ENCODE data around the gene EHHADH. TPM values are rescaled to one million over a fixed set of nuclear protein-coding genes. Genes with fewer than 3 reads are reported as not detected.

Gene EHHADH
- total RNA-seq, 4 donors from 2014 or later, result 4.4 to 21.2 (median 7.6) TPM

GRCh38 chr3:185282696-185283373 lies 29.0 kb upstream of the EHHADH start:
- intact Hi-C loops (cut with DNase I; ENCODE audit: low total_unique reads), result no loop called here
- peak overlapping the region; percentile 39 for H3K4me3 ChIP-seq (ENCODE audit: low read depth, poor library complexity, severe bottlenecking)
- TF ChIP-seq CTCF (IDR thresholded peaks at IDR 0.05) (no peak), POLR2A (IDR thresholded peaks at IDR 0.05) (no peak)
- DNase-seq (ENCODE audit: low spot score in 2 of 2), result peak; percentile 92 to 99
- 2 to 3% methylated on average over 39 to 41 of the region's 41 CpGs for WGBS, 2 donors

GRCh38 chr3:185280572-185281365 lies 26.9 kb upstream of the EHHADH start:
- no peak for TF ChIP-seq CTCF (IDR thresholded peaks at IDR 0.05)
- TF ChIP-seq POLR2A (IDR thresholded peaks at IDR 0.05), result no peak
- DNase-seq (ENCODE audit: low spot score in 2 of 2), result no peak
- intact Hi-C loops (cut with DNase I; ENCODE audit: low total_unique reads), result no loop called here
- no peak overlapping the region for H3K4me3 ChIP-seq (ENCODE audit: low read depth, poor library complexity, severe bottlenecking)
- WGBS, 2 donors, result 46 to 47% methylated on average over 4 of the region's 4 CpGs

GRCh38 chr3:185279587-185280138 lies 25.8 kb upstream of the EHHADH start:
- TF ChIP-seq CTCF (IDR thresholded peaks at IDR 0.05), result no peak
- TF ChIP-seq POLR2A (IDR thresholded peaks at IDR 0.05), result no peak
- DNase-seq (ENCODE audit: low spot score in 2 of 2), result no peak
- 77 to 81% methylated on average over 7 of the region's 7 CpGs for WGBS, 2 donors
- H3K4me3 ChIP-seq (ENCODE audit: low read depth, poor library complexity, severe bottlenecking), result no peak overlapping the region
- intact Hi-C loops (cut with DNase I; ENCODE audit: low total_unique reads), result no loop called here

GRCh38 chr3:185276415-185276814 lies 22.6 kb upstream of the EHHADH start:
- H3K4me3 ChIP-seq (ENCODE audit: low read depth, poor library complexity, severe bottlenecking), result no peak overlapping the region
- intact Hi-C loops (cut with DNase I; ENCODE audit: low total_unique reads), result no loop called here
- 90% methylated on average over 4 of the region's 4 CpGs for WGBS, 2 donors
- TF ChIP-seq CTCF (IDR thresholded peaks at IDR 0.05) (no peak), POLR2A (IDR thresholded peaks at IDR 0.05) (no peak)
- DNase-seq (ENCODE audit: low spot score in 2 of 2), result no peak

GRCh38 chr3:185272033-185272432 lies 18.2 kb upstream of the EHHADH start:
- intact Hi-C loops (cut with DNase I; ENCODE audit: low total_unique reads), result no loop called here
- H3K4me3 ChIP-seq (ENCODE audit: low read depth, poor library complexity, severe bottlenecking), result no peak overlapping the region
- WGBS, 2 donors, result 94 to 97% methylated on average over 1 of the region's 1 CpG
- DNase-seq (ENCODE audit: low spot score in 2 of 2), result no peak
- no peak for TF ChIP-seq POLR2A (IDR thresholded peaks at IDR 0.05)
- TF ChIP-seq CTCF (IDR thresholded peaks at IDR 0.05), result no peak

Data from lower leg skin (tissue), 4 donors.